ENCODE results near the gene LAT. TPM values are rescaled to one million over a fixed set of nuclear protein-coding genes. Genes with fewer than 3 reads are reported as not detected.

The LAT gene
- total RNA-seq, 1 donor from 2014 or later, result 3.0 TPM

- no peak for DNase-seq (ENCODE audit: extremely low read depth, low read depth, low spot score)
These were observed 23.1 kb downstream of the LAT start for GRCh38 chr16:29007730-29008593.

- DNase-seq (ENCODE audit: extremely low read depth, low read depth, low spot score), result no peak
These were observed 24.4 kb downstream of the LAT start for GRCh38 chr16:29009050-29009837.

- no peak for DNase-seq (ENCODE audit: extremely low read depth, low read depth, low spot score)
These were observed 24.9 kb downstream of the LAT start for GRCh38 chr16:29009838-29010166.

- no peak for DNase-seq (ENCODE audit: extremely low read depth, low read depth, low spot score)
These were observed 26.3 kb downstream of the LAT start for GRCh38 chr16:29011112-29011511.

GRCh38 chr16:29011851-29012250 lies 27.0 kb downstream of the LAT start:
- DNase-seq (ENCODE audit: extremely low read depth, low read depth, low spot score), result no peak

GRCh38 chr16:29012913-29013553 lies 28.2 kb downstream of the LAT start:
- no peak for DNase-seq (ENCODE audit: extremely low read depth, low read depth, low spot score)

GRCh38 chr16:29014561-29015069 lies 29.8 kb downstream of the LAT start:
- no peak for DNase-seq (ENCODE audit: extremely low read depth, low read depth, low spot score)

GRCh38 chr16:29022196-29022595 lies 37.3 kb downstream of the LAT start:
- DNase-seq (ENCODE audit: extremely low read depth, low read depth, low spot score), result no peak

- DNase-seq (ENCODE audit: extremely low read depth, low read depth, low spot score), result no peak
These were observed 38.7 kb downstream of the LAT start for GRCh38 chr16:29023279-29024277.

- no peak for DNase-seq (ENCODE audit: extremely low read depth, low read depth, low spot score)
These were observed 39.4 kb downstream of the LAT start for GRCh38 chr16:29024278-29024677.

- DNase-seq (ENCODE audit: extremely low read depth, low read depth, low spot score), result no peak
These were observed 40.4 kb downstream of the LAT start for GRCh38 chr16:29025218-29025617.

GRCh38 chr16:29025735-29026134 lies 40.9 kb downstream of the LAT start:
- no peak for DNase-seq (ENCODE audit: extremely low read depth, low read depth, low spot score)

- DNase-seq (ENCODE audit: extremely low read depth, low read depth, low spot score), result no peak
These were observed 43.8 kb downstream of the LAT start for GRCh38 chr16:29028457-29029167.

- peak; percentile 12 for DNase-seq (ENCODE audit: extremely low read depth, low read depth, low spot score)
These were observed 44.5 kb downstream of the LAT start for GRCh38 chr16:29029168-29029994.

- no peak for DNase-seq (ENCODE audit: extremely low read depth, low read depth, low spot score)
These were observed 45.4 kb downstream of the LAT start for GRCh38 chr16:29030086-29030840.
